Measurements from ENCODE around the gene ARAF. TPM values are rescaled to one million over a fixed set of nuclear protein-coding genes. Genes with fewer than 3 reads are reported as not detected.
A peak's percentile ranks its signal among the peaks of the same experiment; 100 is the strongest.

Gene ARAF
- total RNA-seq, 1 experiment from 2014 or later, result 31.1 TPM

GRCh38 chrX:47530049-47530448, 31.0 kb upstream of the ARAF start:
- no peaks in the 10 kb centered on the region for H3K4me1 ChIP-seq (replicated peaks; ENCODE audit: insufficient read depth)
- BruUV-seq (replicated peaks), result no TSS peak
- CTCF ChIA-PET, result no interaction called here

GRCh38 chrX:47539860-47540259, 21.1 kb upstream of the ARAF start:
- no TSS peak for BruUV-seq (replicated peaks)
- Histone ChIP-seq H3K4me2 (no peak overlapping the region), H3K4me1 (replicated peaks; ENCODE audit: insufficient read depth) (no peaks in the 10 kb centered on the region), H3K9me2 (ENCODE audit: insufficient read depth) (no peaks in the 10 kb centered on the region), H3K36me3 (ENCODE audit: low read depth) (no peaks in the 10 kb centered on the region), H3K79me2 (ENCODE audit: low read depth) (no peaks in the 10 kb centered on the region), H3K4me3 (no peak overlapping the region), H3K27me3 (ENCODE audit: insufficient read depth, low read depth) (no peaks in the 10 kb centered on the region), H3F3A (ENCODE audit: insufficient read depth, low read depth) (no peaks in the 10 kb centered on the region), H3K9me3 (ENCODE audit: insufficient read depth, low read depth) (no peaks in the 10 kb centered on the region), H2AFZ (no peak overlapping the region), H3K27ac (no peak overlapping the region), H4K20me1 (ENCODE audit: insufficient read depth) (no peaks in the 10 kb centered on the region)
- CTCF ChIA-PET, result no interaction called here
- no peak for DNase-seq
- no peak for TF ChIP-seq CTCF (conservative IDR thresholded peaks at IDR 0.05)
- TF ChIP-seq EZH2 (IDR thresholded peaks at IDR 0.05; ENCODE audit: low read depth), result no peak
- POLR2A ChIA-PET (ENCODE audit: unreplicated experiment), result no interaction called here
- intact Hi-C loops (cut with micrococcal nuclease; ENCODE audit: unreplicated experiment), result no loop called here

More at GRCh38 chrX:47530049-47530448, 31.0 kb upstream of the ARAF start:
- Histone ChIP-seq H2AFZ (no peak overlapping the region), H3K27me3 (ENCODE audit: insufficient read depth, low read depth) (no peaks in the 10 kb centered on the region), H3K4me2 (no peak overlapping the region), H3K9me2 (ENCODE audit: insufficient read depth) (no peaks in the 10 kb centered on the region), H3K9me3 (ENCODE audit: insufficient read depth, low read depth) (no peaks in the 10 kb centered on the region), H3K36me3 (ENCODE audit: low read depth) (no peaks in the 10 kb centered on the region), H3K27ac (no peak overlapping the region), H3F3A (ENCODE audit: insufficient read depth, low read depth) (no peaks in the 10 kb centered on the region), H3K4me3 (no peak overlapping the region), H3K79me2 (ENCODE audit: low read depth) (no peaks in the 10 kb centered on the region), H4K20me1 (ENCODE audit: insufficient read depth) (no peaks in the 10 kb centered on the region)
- intact Hi-C loops (cut with micrococcal nuclease; ENCODE audit: unreplicated experiment), result no loop called here
- DNase-seq, result no peak
- POLR2A ChIA-PET (ENCODE audit: unreplicated experiment), result no interaction called here
- no peak for TF ChIP-seq EZH2 (IDR thresholded peaks at IDR 0.05; ENCODE audit: low read depth)
- TF ChIP-seq CTCF (conservative IDR thresholded peaks at IDR 0.05), result no peak

GRCh38 chrX:47540754-47541538, 20.1 kb upstream of the ARAF start:
- POLR2A ChIA-PET (ENCODE audit: unreplicated experiment), result no interaction called here

More at GRCh38 chrX:47540754-47541538, 20.1 kb upstream of the ARAF start:
- H3K4me1 ChIP-seq (replicated peaks; ENCODE audit: insufficient read depth), result no peaks in the 10 kb centered on the region
- DNase-seq, result peak; percentile 50 to 59
- no peaks in the 10 kb centered on the region for H3K79me2 ChIP-seq (ENCODE audit: low read depth)
- H2AFZ ChIP-seq, result no peak overlapping the region
- H3K36me3 ChIP-seq (ENCODE audit: low read depth), result no peaks in the 10 kb centered on the region
- H3K4me3 ChIP-seq, result no peak overlapping the region
- TF ChIP-seq EZH2 (IDR thresholded peaks at IDR 0.05; ENCODE audit: low read depth), result no peak
- peak; percentile 39; the same call in 1 of the 2 replicates for TF ChIP-seq CTCF (conservative IDR thresholded peaks at IDR 0.05)
- intact Hi-C loops (cut with micrococcal nuclease; ENCODE audit: unreplicated experiment), result no loop called here
- CTCF ChIA-PET, result no interaction called here
- H3K27me3 ChIP-seq (ENCODE audit: insufficient read depth, low read depth), result no peaks in the 10 kb centered on the region
- BruUV-seq (replicated peaks), result no TSS peak
- no peak overlapping the region for H3K27ac ChIP-seq
- no peaks in the 10 kb centered on the region for H3K9me3 ChIP-seq (ENCODE audit: insufficient read depth, low read depth)
- peak overlapping the region; percentile 53 for H3K4me2 ChIP-seq
- H3K9me2 ChIP-seq (ENCODE audit: insufficient read depth), result no peaks in the 10 kb centered on the region
- no peaks in the 10 kb centered on the region for H4K20me1 ChIP-seq (ENCODE audit: insufficient read depth)
- no peaks in the 10 kb centered on the region for H3F3A ChIP-seq (ENCODE audit: insufficient read depth, low read depth)
